Breast epithelium (tissue), 4 donors: Measurements from ENCODE around the gene ASB2. TPM values are rescaled to one million over a fixed set of nuclear protein-coding genes. Genes with fewer than 3 reads are reported as not detected.

ENCODE experiments used
- DNase-seq, 2 donors: peaks; one replicate each; pipeline ENCODE4 v3.0.0-alpha.2; 2019; ENCODE audit warnings: low spot score in 2 of 2
- H3K27ac ChIP-seq, 2 donors: fragments of 200-600 bp; sonication (generic) in 1 of 2; one replicate each; pipeline ENCODE4 v1.5.1; 2016 to 2019; ENCODE audit warnings: mild to moderate bottlenecking in 1 of 2
- H3K27me3 ChIP-seq, 2 donors: fragments of 200-600 bp; sonication (generic) in 1 of 2; one replicate each; pipeline versions ENCODE4 v1.5.1 to v1.6.0; 2017 to 2019; ENCODE audit warnings: control low read depth in 1 of 2, mild to moderate bottlenecking in 1 of 2
- H3K36me3 ChIP-seq: fragments of 200-600 bp; one replicate; pipeline ENCODE4 v1.5.1; 2019
- H3K4me1 ChIP-seq, 2 donors: fragments of 200-600 bp; sonication (generic); one replicate each; pipeline ENCODE4 v1.5.1; 2016 to 2019; ENCODE audit warnings: control low read depth in 1 of 2
- H3K4me3 ChIP-seq, 3 donors: fragments of 200-600 bp; sonication (generic); 1 replicate in 2 of 3; 2 replicates in 1 of 3; pipeline ENCODE4 v1.5.1; 2016 to 2019; ENCODE audit warnings: mild to moderate bottlenecking in 3 of 3, moderate library complexity in 2 of 3
- H3K9me3 ChIP-seq, 2 donors: fragments of 200-600 bp; sonication (generic) in 1 of 2; one replicate each; pipeline ENCODE4 v1.5.1; 2016 to 2019; ENCODE audit warnings: control low read depth in 1 of 2
- POLR2A ChIP-seq: fragments of 450-650 bp; IDR thresholded peaks from one replicate; pipeline ENCODE4 v1.6.1; 2016; ENCODE audit warnings: antibody characterized with exemption, mild to moderate bottlenecking, moderate library complexity
- POLR2AphosphoS5 ChIP-seq, 3 donors: sonication (generic); formaldehyde crosslinking; IDR thresholded peaks; one replicate each; pipeline ENCODE4 v1.6.1; 2017; ENCODE audit warnings: antibody characterized with exemption in 3 of 3
- intact Hi-C: fragments of 100-400 bp; cut with DNase I; formaldehyde crosslinking; loops from one replicate; pipeline ENCODE4 v1.15.1; 2023; ENCODE audit warnings: low total_unique reads
- total RNA-seq, 3 donors: library from RNA; depleted of rRNA; stranded (reverse); fragments of >200 nt; gene quantifications; one replicate each; pipeline ENCODE4 v1.1.0, GENCODE V29; 2016
- TF ChIP-seq, protein P1 (sequence below), 3 donors: fragments of 450-650 bp; IDR thresholded peaks; one replicate each; pipeline ENCODE4 v1.5.1; 2016 to 2017; ENCODE audit warnings: antibody characterized with exemption in 3 of 3, mild to moderate bottlenecking in 3 of 3, moderate library complexity in 3 of 3

ASB2 gene
- total RNA-seq, 3 donors from 2014 or later = 1.3 to 2.0 TPM; not detected in 1

- intact Hi-C loops = no loop called here
- no peaks in the 10 kb centered on the region for H3K4me1 ChIP-seq
- no peak for DNase-seq
- no peak overlapping the region for H3K4me3 ChIP-seq
- H3K36me3 ChIP-seq = no peaks in the 10 kb centered on the region
- no peaks in the 10 kb centered on the region for H3K9me3 ChIP-seq
- peak overlapping the region in 1 of 2 donors; percentile 52 for H3K27ac ChIP-seq
- TF ChIP-seq, protein P1, sequence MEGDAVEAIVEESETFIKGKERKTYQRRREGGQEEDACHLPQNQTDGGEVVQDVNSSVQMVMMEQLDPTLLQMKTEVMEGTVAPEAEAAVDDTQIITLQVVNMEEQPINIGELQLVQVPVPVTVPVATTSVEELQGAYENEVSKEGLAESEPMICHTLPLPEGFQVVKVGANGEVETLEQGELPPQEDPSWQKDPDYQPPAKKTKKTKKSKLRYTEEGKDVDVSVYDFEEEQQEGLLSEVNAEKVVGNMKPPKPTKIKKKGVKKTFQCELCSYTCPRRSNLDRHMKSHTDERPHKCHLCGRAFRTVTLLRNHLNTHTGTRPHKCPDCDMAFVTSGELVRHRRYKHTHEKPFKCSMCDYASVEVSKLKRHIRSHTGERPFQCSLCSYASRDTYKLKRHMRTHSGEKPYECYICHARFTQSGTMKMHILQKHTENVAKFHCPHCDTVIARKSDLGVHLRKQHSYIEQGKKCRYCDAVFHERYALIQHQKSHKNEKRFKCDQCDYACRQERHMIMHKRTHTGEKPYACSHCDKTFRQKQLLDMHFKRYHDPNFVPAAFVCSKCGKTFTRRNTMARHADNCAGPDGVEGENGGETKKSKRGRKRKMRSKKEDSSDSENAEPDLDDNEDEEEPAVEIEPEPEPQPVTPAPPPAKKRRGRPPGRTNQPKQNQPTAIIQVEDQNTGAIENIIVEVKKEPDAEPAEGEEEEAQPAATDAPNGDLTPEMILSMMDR (IDR thresholded peaks at IDR 0.05) = no peak
- no peak for TF ChIP-seq POLR2A
- no peaks in the 10 kb centered on the region for H3K27me3 ChIP-seq
These were observed 10.4 kb downstream of the ASB2 start for GRCh38 chr14:93965946-93966474.

DNA sequence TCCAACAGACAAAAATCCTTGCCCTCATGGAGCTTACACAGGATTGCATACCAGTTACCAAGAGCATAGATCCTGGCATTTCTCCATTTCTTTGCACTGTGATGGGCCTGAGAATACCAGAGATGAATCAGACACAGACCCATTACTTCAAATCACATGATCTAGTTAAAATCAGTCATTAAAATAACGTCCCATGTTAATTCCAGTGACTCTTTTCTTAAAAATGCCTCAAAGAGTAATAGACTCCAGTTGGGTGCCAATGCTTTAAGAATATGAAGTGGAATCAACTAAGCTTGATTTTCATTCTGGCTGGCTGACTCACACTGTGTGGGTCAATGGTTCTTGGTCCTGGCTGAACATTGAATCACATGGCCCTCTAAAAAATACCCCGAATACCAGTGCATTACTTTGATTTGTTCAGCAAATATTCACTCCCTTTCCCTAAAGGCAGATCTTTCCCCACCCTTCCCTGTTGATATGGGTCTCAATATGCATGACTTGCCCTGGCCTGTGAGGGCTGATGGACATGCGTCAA is 11.0 kb downstream of the ASB2 start:
- H3K36me3 ChIP-seq = no peaks in the 10 kb centered on the region
- no peak for DNase-seq
- peak overlapping the region in 1 of 2 donors; percentile 52 for H3K27ac ChIP-seq
- H3K4me3 ChIP-seq = no peak overlapping the region
- no peaks in the 10 kb centered on the region for H3K4me1 ChIP-seq
- no peaks in the 10 kb centered on the region for H3K27me3 ChIP-seq
- H3K9me3 ChIP-seq = no peaks in the 10 kb centered on the region
- intact Hi-C loops = no loop called here
- TF ChIP-seq, protein P1 (IDR thresholded peaks at IDR 0.05) = no peak
- TF ChIP-seq POLR2AphosphoS5 (IDR thresholded peaks at IDR 0.05) = no peak
- no peak for TF ChIP-seq POLR2A

GRCh38 chr14:93964820-93965286 is 11.5 kb downstream of the ASB2 start:
- Histone ChIP-seq H3K4me3 (no peak overlapping the region), H3K36me3 (no peaks in the 10 kb centered on the region), H3K27ac (no peak overlapping the region), H3K27me3 (no peaks in the 10 kb centered on the region), H3K4me1 (no peaks in the 10 kb centered on the region), H3K9me3 (no peaks in the 10 kb centered on the region)
- DNase-seq = no peak
- TF ChIP-seq POLR2AphosphoS5 (IDR thresholded peaks at IDR 0.05) = no peak
- no peak for TF ChIP-seq POLR2A
- TF ChIP-seq, protein P1 (IDR thresholded peaks at IDR 0.05) = no peak
- intact Hi-C loops = no loop called here

DNA sequence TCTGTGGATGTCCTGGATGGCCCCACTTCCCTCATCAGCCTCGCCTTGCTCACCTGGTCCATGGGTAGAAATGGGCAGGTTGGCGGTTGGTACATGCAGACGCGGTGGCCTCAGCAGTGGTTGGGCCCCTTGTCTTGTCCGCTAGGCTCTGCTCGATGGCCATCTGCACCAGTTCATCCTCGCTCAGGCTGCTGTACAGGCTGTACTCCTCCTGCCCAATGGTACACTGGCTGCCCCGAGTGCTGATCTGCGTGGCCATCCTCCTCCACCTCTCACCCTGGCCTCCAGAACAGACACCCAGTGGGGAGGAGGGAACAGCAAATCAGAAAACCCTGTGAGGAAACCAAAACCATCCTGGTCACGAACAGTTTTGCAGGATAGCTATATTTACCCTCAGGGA is 12.1 kb downstream of the ASB2 start:
- H3K4me3 ChIP-seq = no peak overlapping the region
- no peak overlapping the region for H3K27ac ChIP-seq
- no peaks in the 10 kb centered on the region for H3K36me3 ChIP-seq
- TF ChIP-seq POLR2AphosphoS5 (IDR thresholded peaks at IDR 0.05) = no peak
- no peak for TF ChIP-seq POLR2A
- TF ChIP-seq, protein P1 (IDR thresholded peaks at IDR 0.05) = no peak
- H3K4me1 ChIP-seq = no peaks in the 10 kb centered on the region
- intact Hi-C loops = no loop called here
- no peaks in the 10 kb centered on the region for H3K9me3 ChIP-seq
- no peaks in the 10 kb centered on the region for H3K27me3 ChIP-seq
- no peak for DNase-seq

GRCh38 chr14:93963692-93964091 is 12.7 kb downstream of the ASB2 start:
- no peak overlapping the region for H3K27ac ChIP-seq
- no peak for TF ChIP-seq POLR2AphosphoS5 (IDR thresholded peaks at IDR 0.05)
- TF ChIP-seq POLR2A = no peak
- TF ChIP-seq, protein P1 (IDR thresholded peaks at IDR 0.05) = no peak
- no peaks in the 10 kb centered on the region for H3K9me3 ChIP-seq
- no peaks in the 10 kb centered on the region for H3K36me3 ChIP-seq
- no peaks in the 10 kb centered on the region for H3K4me1 ChIP-seq
- no peaks in the 10 kb centered on the region for H3K27me3 ChIP-seq
- intact Hi-C loops = no loop called here
- H3K4me3 ChIP-seq = no peak overlapping the region
- no peak for DNase-seq
